BE2C (cell line): ENCODE results near the gene RANBP10.

ENCODE experiments used
- DNase-seq: peaks from one replicate; pipeline ENCODE4 v3.0.0-alpha.2; 2020
- H3K27me3 ChIP-seq: fragments of 250-450 bp; sonication (Bioruptor Pico); 2 replicates; pipeline ENCODE4 v1.5.1; 2020; ENCODE audit warnings: mild to moderate bottlenecking
- H3K36me3 ChIP-seq: fragments of 250-450 bp; sonication (Bioruptor Pico); 2 replicates; pipeline ENCODE4 v1.5.1; 2020; ENCODE audit warnings: mild to moderate bottlenecking
- H3K4me1 ChIP-seq: fragments of 250-450 bp; sonication (Bioruptor Pico); 2 replicates; pipeline ENCODE4 v1.5.1; 2020
- H3K4me3 ChIP-seq: 2 replicates; pipeline ENCODE4 v1.5.1; 2011; ENCODE audit warnings: low read depth, low read length
- H3K9me3 ChIP-seq: fragments of 250-450 bp; sonication (Bioruptor Pico); 2 replicates; pipeline ENCODE4 v1.5.1; 2020
- TF ChIP-seq, protein P1 (sequence below): IDR thresholded peaks from 2 replicates; pipeline ENCODE4 v1.5.1; 2012; ENCODE audit warnings: mild to moderate bottlenecking, low read depth, low read length

The RANBP10 gene

DNA sequence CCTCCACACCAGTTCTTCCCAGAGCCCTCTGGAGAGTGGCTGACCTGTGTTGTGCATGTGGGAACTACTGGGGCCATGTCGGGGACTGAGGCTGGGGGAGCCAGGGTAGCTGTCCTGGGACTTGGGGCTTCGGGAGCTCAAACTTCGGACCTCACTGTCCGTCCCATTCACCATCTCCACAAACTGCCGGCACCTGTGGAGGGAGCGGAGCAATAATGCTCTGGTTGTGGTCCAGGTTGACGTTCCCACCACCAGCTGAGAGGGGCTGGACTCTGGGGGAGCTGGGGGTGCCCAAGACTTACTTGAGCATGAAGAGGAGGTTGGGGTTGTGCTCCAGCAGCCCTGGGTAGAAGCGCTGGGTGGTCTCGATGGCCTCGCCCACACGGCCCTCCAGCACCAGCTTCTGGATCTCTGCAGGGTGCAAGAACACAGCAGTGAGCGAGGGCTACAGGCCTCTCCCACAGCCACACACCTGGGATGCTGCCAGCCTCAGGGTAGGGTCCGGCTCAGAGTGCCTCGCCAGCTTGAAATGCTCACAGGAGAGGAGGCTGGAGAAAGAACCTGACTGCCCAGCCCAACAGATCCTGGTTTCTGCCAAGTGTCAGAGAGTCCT is 76.6 kb downstream of the RANBP10 start:
- Histone ChIP-seq H3K27me3 (no peaks in the 10 kb centered on the region), H3K9me3 (no peaks in the 10 kb centered on the region), H3K36me3 (peaks cover 34% of the 10 kb centered on the region), H3K4me1 (no peaks in the 10 kb centered on the region), H3K4me3 (no peak overlapping the region)
- TF ChIP-seq, protein P1, sequence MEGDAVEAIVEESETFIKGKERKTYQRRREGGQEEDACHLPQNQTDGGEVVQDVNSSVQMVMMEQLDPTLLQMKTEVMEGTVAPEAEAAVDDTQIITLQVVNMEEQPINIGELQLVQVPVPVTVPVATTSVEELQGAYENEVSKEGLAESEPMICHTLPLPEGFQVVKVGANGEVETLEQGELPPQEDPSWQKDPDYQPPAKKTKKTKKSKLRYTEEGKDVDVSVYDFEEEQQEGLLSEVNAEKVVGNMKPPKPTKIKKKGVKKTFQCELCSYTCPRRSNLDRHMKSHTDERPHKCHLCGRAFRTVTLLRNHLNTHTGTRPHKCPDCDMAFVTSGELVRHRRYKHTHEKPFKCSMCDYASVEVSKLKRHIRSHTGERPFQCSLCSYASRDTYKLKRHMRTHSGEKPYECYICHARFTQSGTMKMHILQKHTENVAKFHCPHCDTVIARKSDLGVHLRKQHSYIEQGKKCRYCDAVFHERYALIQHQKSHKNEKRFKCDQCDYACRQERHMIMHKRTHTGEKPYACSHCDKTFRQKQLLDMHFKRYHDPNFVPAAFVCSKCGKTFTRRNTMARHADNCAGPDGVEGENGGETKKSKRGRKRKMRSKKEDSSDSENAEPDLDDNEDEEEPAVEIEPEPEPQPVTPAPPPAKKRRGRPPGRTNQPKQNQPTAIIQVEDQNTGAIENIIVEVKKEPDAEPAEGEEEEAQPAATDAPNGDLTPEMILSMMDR, result no peak
- DNase-seq, result no peak

DNA sequence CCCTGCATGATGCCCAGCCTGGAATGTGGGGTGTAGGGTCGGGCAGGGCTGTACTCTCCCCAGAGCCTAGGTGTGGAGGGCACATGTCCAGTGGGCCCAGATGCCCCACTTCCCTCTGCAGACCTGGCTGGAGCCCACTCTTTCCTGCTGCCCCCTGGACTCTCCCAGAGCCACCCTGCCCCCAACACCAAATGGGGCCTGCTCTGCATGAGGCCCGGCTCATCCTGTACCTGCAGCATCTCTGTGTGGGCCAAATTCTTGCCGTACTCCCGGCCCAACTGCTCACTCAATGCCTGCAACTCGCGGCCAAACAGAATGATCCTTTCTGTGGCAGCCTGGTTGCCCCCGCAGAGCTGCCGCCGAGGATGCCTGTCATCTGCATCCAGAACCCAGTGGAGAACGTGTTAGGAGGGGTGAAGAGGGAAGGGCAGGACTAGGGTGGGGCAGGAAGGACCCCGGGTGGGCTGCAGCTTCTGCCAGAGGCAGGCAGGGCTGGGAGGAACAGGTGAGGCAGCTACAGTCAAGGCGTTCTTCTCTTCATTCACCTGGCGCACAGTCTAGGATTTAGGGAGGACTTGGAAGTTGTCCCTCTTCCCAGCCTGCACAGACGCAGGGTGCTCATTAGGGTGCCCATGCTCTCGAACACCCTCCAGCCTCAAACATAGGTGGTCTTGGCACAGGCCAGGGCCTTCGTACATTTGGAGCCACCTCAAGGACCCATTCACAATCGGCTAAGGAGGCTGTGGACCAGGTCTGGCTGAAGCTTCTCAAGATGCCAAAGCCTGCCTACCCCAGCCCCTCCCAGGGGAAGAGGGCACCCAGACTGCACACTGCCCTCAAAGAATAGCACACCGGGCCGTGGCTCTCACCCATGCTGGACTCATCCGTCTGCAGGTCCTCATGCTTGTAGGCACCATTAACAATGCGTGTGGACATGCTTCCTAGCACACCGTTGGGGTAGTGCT is 78.6 kb downstream of the RANBP10 start:
- no peaks in the 10 kb centered on the region for H3K27me3 ChIP-seq
- H3K9me3 ChIP-seq, result no peaks in the 10 kb centered on the region
- H3K4me3 ChIP-seq, result no peak overlapping the region
- TF ChIP-seq, protein P1, result no peak
- no peak for DNase-seq
- peaks cover 34% of the 10 kb centered on the region for H3K36me3 ChIP-seq
- H3K4me1 ChIP-seq, result no peaks in the 10 kb centered on the region

DNA sequence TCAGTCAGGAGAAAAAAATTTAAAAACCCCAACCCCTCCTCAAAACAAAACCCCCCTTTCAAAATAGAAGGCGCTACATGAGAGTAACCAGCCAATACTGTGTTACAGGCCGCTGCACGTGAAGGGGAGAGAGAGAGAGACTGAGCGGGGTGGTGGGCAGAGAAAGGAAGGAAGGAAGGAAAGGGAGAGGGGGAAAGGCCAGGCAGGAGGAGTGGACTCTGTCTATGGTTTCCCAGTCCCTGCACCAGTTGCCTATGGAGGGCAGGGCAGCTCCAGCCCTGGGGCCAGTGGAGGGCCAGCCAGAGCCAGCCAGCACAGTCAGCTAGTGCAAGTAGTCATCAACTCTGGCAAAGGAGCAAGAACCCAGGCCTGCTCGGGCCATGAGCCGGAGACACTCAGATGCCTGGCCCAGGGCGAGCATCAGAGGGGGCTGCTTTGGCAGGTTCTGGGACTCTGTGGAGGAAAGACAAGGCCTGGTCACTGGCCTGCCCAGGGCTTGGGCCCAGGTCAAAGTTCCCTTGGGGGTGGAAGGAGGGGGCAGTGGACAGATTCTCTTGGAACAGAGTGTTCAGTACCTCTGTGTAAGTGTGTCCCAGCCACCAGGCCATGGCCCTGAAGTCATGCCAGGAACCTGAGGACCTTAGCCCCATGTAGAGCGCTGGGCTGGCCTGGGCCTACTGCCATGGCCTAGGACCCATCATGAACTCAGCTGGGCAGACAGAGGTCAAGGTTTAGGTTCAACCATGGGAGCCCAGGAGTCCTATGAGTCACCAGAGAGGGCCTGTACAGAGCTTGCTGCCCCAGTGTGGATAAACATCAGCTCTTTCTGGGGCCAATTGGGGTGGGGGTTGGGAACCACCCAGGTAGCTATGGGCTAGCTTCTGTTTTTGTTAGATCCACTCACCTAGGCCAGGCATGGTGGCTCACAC is 80.0 kb downstream of the RANBP10 start:
- TF ChIP-seq, protein P1, result no peak
- H3K36me3 ChIP-seq, result peaks cover 34% of the 10 kb centered on the region

DNA sequence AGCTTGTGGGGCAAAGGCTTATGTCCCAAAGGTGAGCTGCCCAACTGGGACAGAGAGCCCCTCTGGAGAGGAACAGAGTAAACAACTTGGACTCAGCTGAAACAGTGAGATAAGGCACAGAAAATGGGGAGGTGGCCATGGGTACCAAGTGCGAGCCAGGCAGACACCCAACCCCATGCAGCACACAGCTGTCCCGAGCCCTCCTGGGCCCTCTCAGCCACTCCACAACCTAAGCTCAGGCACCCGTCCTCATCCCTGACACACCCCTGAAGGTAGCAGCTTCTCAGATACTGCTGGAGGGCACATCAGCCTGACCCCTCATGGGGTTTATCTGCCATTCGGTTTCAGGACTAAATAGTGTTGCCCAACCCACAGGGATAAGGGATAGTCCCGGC is 82.5 kb downstream of the RANBP10 start:
- no peak for DNase-seq
- H3K4me1 ChIP-seq, result no peaks in the 10 kb centered on the region
- H3K9me3 ChIP-seq, result no peaks in the 10 kb centered on the region
- H3K36me3 ChIP-seq, result peaks cover 19% of the 10 kb centered on the region
- TF ChIP-seq, protein P1, result no peak
- no peak overlapping the region for H3K4me3 ChIP-seq
- no peaks in the 10 kb centered on the region for H3K27me3 ChIP-seq

More for the DNA sequence above, 80.0 kb downstream of the RANBP10 start:
- H3K4me3 ChIP-seq, result no peak overlapping the region
- DNase-seq, result no peak
- no peaks in the 10 kb centered on the region for H3K27me3 ChIP-seq
- no peaks in the 10 kb centered on the region for H3K4me1 ChIP-seq
- no peaks in the 10 kb centered on the region for H3K9me3 ChIP-seq

DNA sequence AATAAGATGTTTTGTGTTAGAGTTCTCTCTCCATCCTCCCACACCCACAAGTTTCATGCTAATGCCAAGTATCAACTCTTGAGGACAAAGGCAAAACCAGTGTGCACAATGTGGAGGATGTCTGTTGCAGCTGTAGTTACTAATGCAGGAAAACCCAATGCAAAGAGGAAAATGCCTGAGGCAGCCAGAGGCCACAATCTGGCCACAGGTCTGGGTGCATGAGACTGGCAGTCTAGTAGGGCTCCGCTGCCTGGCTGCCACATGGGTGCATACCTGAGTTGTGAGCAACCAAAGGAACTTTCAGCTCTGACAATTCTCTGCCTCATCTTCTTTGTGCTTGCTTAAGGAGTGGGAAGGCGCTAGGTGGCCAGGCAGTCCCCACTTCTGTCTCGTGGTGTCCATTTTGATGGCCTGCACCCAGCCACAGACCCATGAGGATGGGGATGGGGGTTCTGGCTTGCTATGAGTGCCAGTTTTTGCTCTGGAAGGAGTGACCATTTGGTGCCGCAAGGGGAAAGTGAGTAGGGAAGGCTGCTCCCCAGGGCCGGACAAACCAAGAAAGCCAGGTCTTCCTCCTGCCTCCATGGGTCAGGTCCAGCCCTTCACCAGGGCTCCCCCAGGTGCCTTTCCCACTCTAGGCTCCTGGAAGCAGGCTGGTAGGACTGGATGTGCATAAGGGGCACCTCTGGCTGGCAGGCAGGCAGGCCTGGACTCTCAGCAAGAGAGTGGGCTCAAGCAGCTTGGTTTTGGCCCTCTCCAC is 83.0 kb downstream of the RANBP10 start:
- no peaks in the 10 kb centered on the region for H3K9me3 ChIP-seq
- DNase-seq, result no peak
- peaks cover 13% of the 10 kb centered on the region for H3K36me3 ChIP-seq
- H3K4me3 ChIP-seq, result no peak overlapping the region
- H3K27me3 ChIP-seq, result no peaks in the 10 kb centered on the region
- H3K4me1 ChIP-seq, result peaks cover under 1% of the 10 kb centered on the region; the same call in 1 of the 2 replicates
- TF ChIP-seq, protein P1, result no peak
